Liver (tissue), 9 donors: ENCODE data around the gene BCL3. TPM values are rescaled to one million over a fixed set of nuclear protein-coding genes. Genes with fewer than 3 reads are reported as not detected.

ENCODE experiments used
- DNase-seq: peaks from one replicate; pipeline ENCODE4 v3.0.0-alpha.2; 2017; ENCODE audit warnings: low spot score
- H3K27ac ChIP-seq, 2 donors: one replicate each; pipeline ENCODE4 v1.7.0; 2013; ENCODE audit warnings: inconsistent platforms in 2 of 2, low read length in 2 of 2, control low read depth in 1 of 2, low read depth in 1 of 2, mild to moderate bottlenecking in 1 of 2
- H3K27me3 ChIP-seq, 4 donors: one replicate each; pipeline versions ENCODE4 v1.6.1 to v1.7.0; 2013; ENCODE audit warnings: low read length in 3 of 4, inconsistent platforms in 1 of 4, mild to moderate bottlenecking in 1 of 4, moderate library complexity in 1 of 4; ENCODE audit not compliant: control insufficient read depth in 4 of 4, insufficient read depth in 4 of 4
- H3K36me3 ChIP-seq, 4 donors: one replicate each; pipeline versions ENCODE4 v1.6.1 to v1.7.0; 2013; ENCODE audit warnings: low read length in 3 of 4, mild to moderate bottlenecking in 3 of 4, low read depth in 1 of 4, moderate library complexity in 1 of 4; ENCODE audit not compliant: control insufficient read depth in 4 of 4, insufficient read depth in 3 of 4
- H3K4me1 ChIP-seq, 4 donors: one replicate each; pipeline versions ENCODE4 v1.6.1 to v1.7.0; 2013; ENCODE audit warnings: low read length in 3 of 4, mild to moderate bottlenecking in 3 of 4, moderate library complexity in 1 of 4; ENCODE audit not compliant: control insufficient read depth in 4 of 4, insufficient read depth in 4 of 4
- H3K4me3 ChIP-seq, 3 donors: one replicate each; pipeline versions ENCODE4 v1.6.1 to v1.7.0; 2013; ENCODE audit warnings: low read length in 3 of 3, control low read depth in 1 of 3, low read depth in 1 of 3, mild to moderate bottlenecking in 1 of 3
- H3K9ac ChIP-seq, 2 donors: one replicate each; pipeline ENCODE4 v1.7.0; 2013; ENCODE audit warnings: low read length in 2 of 2, mild to moderate bottlenecking in 2 of 2, moderate library complexity in 2 of 2, control low read depth in 1 of 2, low read depth in 1 of 2
- H3K9me3 ChIP-seq, 4 donors: one replicate each; pipeline versions ENCODE4 v1.6.1 to v1.7.0; 2013; ENCODE audit warnings: low read length in 3 of 4; ENCODE audit not compliant: control insufficient read depth in 4 of 4
- ATF3 ChIP-seq: IDR thresholded peaks from 2 replicates; pipeline ENCODE4 v1.6.1; 2016; ENCODE audit warnings: antibody characterized with exemption
- EGR1 ChIP-seq, 2 donors: IDR thresholded peaks; 2 replicates each; pipeline ENCODE4 v1.6.1; 2016 to 2018; ENCODE audit warnings: antibody characterized with exemption in 2 of 2, low read depth in 2 of 2
- FOXA1 ChIP-seq: IDR thresholded peaks from 2 replicates; pipeline ENCODE4 v1.6.1; 2016; ENCODE audit warnings: antibody characterized with exemption
- FOXA2 ChIP-seq: IDR thresholded peaks from 2 replicates; pipeline ENCODE4 v1.6.1; 2016; ENCODE audit warnings: antibody characterized with exemption
- GABPA ChIP-seq, 2 donors: IDR thresholded peaks in 1 of 2; conservative IDR thresholded peaks in 1 of 2; 2 replicates each; pipeline ENCODE4 v1.6.1; 2016; ENCODE audit warnings: antibody characterized with exemption in 2 of 2, mild to moderate bottlenecking in 1 of 2, moderate library complexity in 1 of 2
- HNF4A ChIP-seq, 2 donors: conservative IDR thresholded peaks; 2 replicates each; pipeline ENCODE4 v1.6.1; 2016; ENCODE audit warnings: antibody characterized with exemption in 2 of 2, mild to moderate bottlenecking in 2 of 2
- HNF4G ChIP-seq: IDR thresholded peaks from 2 replicates; pipeline ENCODE4 v1.6.1; 2016; ENCODE audit warnings: antibody characterized with exemption
- JUND ChIP-seq, 2 donors: IDR thresholded peaks; 2 replicates each; pipeline ENCODE4 v1.6.1; 2016; ENCODE audit warnings: antibody characterized with exemption in 2 of 2
- NR2F2 ChIP-seq: IDR thresholded peaks from 2 replicates; pipeline ENCODE4 v1.6.1; 2016; ENCODE audit warnings: antibody characterized with exemption
- RAD21 ChIP-seq, 2 donors: IDR thresholded peaks; 2 replicates each; pipeline ENCODE4 v1.6.1; 2016; ENCODE audit warnings: antibody characterized with exemption in 2 of 2, mild to moderate bottlenecking in 2 of 2
- RXRA ChIP-seq, 2 donors: IDR thresholded peaks; 2 replicates each; pipeline ENCODE4 v1.6.1; 2017 to 2018; ENCODE audit warnings: antibody characterized with exemption in 2 of 2, mild to moderate bottlenecking in 1 of 2
- SP1 ChIP-seq: IDR thresholded peaks from 2 replicates; pipeline ENCODE4 v1.6.1; 2018; ENCODE audit warnings: antibody characterized with exemption, mild to moderate bottlenecking
- TAF1 ChIP-seq: conservative IDR thresholded peaks from 2 replicates; pipeline ENCODE4 v1.6.1; 2016; ENCODE audit warnings: antibody characterized with exemption, mild to moderate bottlenecking
- YY1 ChIP-seq: IDR thresholded peaks from 2 replicates; pipeline ENCODE4 v1.6.1; 2016; ENCODE audit warnings: antibody characterized with exemption, mild to moderate bottlenecking
- ZBTB33 ChIP-seq: IDR thresholded peaks from 2 replicates; pipeline ENCODE4 v1.6.1; 2016; ENCODE audit warnings: antibody characterized with exemption
- WGBS: extraction: QIAGEN DNeasy Blood & Tissue Kit; methylation state at CpG from one replicate; pipeline ENCODE4 v1.1.7; 2013; 5-methylcytosine and 5-hydroxymethylcytosine counted together
- polyA plus RNA-seq, 2 donors: library from polyadenylated mRNA; stranded (reverse) in 1 of 2; unstranded in 1 of 2; fragments of 200-250 nt in 1 of 2; fragments of >200 nt in 1 of 2; fragmentation: Nextera tagmentation in 1 of 2; extraction: Ambion mirVana in 1 of 2; gene quantifications; one replicate each; pipeline versions ENCODE4 v1.2.1 to v1.2.3, GENCODE V29; 2013 to 2015
- total RNA-seq, 2 donors: library from RNA; depleted of rRNA; stranded (reverse); fragments of >200 nt; gene quantifications; one replicate each; pipeline ENCODE4 v1.2.3, GENCODE V29; 2014
- TF ChIP-seq, protein P1 (sequence below): fragments of 150-350 bp; IDR thresholded peaks from 2 replicates; pipeline ENCODE4 v1.5.1; 2017; ENCODE audit warnings: improper control_type of control experiment, low read depth, low read length; ENCODE audit not compliant: missing input control
- TF ChIP-seq, protein P2 (sequence below): IDR thresholded peaks from 2 replicates; pipeline ENCODE4 v1.6.1; 2016; ENCODE audit warnings: antibody characterized with exemption, mild to moderate bottlenecking
- donor health status: healthy.
- donor health status: healthy.
- donor health status: healthy.
- donor health status: healthy.
- donor health status: healthy.

The BCL3 gene
- total and polyA plus RNA-seq, 4 donors = 4.5 to 63.6 (median 19.7) TPM

GRCh38 chr19:44744871-44745332 lies 3.6 kb upstream of the BCL3 start:
- no peak overlapping the region for H3K9ac ChIP-seq
- peaks cover 21 to 62% (median 46%) of the 10 kb centered on the region in 4 donors for H3K4me1 ChIP-seq
- no peak for DNase-seq
- TF ChIP-seq HNF4A (conservative IDR thresholded peaks at IDR 0.05) (peak; percentile 4 to 38), JUND (IDR thresholded peaks at IDR 0.05) (no peak), ATF3 (no peak), RXRA (IDR thresholded peaks at IDR 0.05) (peak in 1 of 2 donors; percentile 5), HNF4G (peak; percentile 27), TAF1 (no peak), YY1 (no peak), SP1 (no peak), GABPA (IDR thresholded peaks at IDR 0.05 in 1 of 2, conservative IDR thresholded peaks at IDR 0.05 in 1 of 2) (no peak), FOXA1 (no peak), RAD21 (IDR thresholded peaks at IDR 0.05) (no peak), FOXA2 (no peak), EGR1 (IDR thresholded peaks at IDR 0.05; ENCODE audit: low read depth in 2 of 2) (no peak)
- TF ChIP-seq, protein P1, sequence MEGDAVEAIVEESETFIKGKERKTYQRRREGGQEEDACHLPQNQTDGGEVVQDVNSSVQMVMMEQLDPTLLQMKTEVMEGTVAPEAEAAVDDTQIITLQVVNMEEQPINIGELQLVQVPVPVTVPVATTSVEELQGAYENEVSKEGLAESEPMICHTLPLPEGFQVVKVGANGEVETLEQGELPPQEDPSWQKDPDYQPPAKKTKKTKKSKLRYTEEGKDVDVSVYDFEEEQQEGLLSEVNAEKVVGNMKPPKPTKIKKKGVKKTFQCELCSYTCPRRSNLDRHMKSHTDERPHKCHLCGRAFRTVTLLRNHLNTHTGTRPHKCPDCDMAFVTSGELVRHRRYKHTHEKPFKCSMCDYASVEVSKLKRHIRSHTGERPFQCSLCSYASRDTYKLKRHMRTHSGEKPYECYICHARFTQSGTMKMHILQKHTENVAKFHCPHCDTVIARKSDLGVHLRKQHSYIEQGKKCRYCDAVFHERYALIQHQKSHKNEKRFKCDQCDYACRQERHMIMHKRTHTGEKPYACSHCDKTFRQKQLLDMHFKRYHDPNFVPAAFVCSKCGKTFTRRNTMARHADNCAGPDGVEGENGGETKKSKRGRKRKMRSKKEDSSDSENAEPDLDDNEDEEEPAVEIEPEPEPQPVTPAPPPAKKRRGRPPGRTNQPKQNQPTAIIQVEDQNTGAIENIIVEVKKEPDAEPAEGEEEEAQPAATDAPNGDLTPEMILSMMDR = no peak
- TF ChIP-seq, protein P2, sequence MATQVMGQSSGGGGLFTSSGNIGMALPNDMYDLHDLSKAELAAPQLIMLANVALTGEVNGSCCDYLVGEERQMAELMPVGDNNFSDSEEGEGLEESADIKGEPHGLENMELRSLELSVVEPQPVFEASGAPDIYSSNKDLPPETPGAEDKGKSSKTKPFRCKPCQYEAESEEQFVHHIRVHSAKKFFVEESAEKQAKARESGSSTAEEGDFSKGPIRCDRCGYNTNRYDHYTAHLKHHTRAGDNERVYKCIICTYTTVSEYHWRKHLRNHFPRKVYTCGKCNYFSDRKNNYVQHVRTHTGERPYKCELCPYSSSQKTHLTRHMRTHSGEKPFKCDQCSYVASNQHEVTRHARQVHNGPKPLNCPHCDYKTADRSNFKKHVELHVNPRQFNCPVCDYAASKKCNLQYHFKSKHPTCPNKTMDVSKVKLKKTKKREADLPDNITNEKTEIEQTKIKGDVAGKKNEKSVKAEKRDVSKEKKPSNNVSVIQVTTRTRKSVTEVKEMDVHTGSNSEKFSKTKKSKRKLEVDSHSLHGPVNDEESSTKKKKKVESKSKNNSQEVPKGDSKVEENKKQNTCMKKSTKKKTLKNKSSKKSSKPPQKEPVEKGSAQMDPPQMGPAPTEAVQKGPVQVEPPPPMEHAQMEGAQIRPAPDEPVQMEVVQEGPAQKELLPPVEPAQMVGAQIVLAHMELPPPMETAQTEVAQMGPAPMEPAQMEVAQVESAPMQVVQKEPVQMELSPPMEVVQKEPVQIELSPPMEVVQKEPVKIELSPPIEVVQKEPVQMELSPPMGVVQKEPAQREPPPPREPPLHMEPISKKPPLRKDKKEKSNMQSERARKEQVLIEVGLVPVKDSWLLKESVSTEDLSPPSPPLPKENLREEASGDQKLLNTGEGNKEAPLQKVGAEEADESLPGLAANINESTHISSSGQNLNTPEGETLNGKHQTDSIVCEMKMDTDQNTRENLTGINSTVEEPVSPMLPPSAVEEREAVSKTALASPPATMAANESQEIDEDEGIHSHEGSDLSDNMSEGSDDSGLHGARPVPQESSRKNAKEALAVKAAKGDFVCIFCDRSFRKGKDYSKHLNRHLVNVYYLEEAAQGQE = no peak
- peak overlapping the region; percentile 52 to 94 for H3K27ac ChIP-seq
- H3K9me3 ChIP-seq = no peaks in the 10 kb centered on the region
- peaks cover 0 to 4% (median 0%) of the 10 kb centered on the region in 4 donors for H3K36me3 ChIP-seq
- 62% methylated on average over 3 of the region's 3 CpGs for WGBS
- no peaks in the 10 kb centered on the region for H3K27me3 ChIP-seq
- H3K4me3 ChIP-seq = no peak overlapping the region

DNA sequence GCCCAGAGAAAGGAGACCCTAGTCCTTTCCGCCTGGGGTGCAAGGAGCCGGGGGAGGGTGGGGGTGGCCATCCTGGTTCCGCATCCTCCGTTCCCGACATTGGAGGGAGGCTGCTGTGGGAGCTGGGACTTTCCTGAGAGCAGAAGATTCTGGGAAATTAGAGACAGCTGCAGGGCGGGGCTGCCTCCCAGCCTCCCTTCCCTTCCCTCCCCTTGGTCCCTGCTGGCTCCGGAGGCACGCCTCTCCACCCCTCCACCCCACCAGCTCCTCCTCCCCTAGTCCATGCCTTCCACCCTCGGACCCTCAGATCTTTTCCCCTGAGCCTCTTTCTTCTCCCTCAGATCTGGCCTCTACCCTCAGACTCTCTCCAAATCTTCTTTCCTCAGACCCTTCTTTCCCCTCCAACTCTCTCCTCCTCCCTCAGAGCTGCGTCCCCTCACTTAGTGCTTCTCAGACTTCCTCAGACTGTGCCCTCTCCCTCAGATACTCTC lies 3.1 kb upstream of the BCL3 start:
- peak overlapping the region; percentile 52 to 94 for H3K27ac ChIP-seq
- no peaks in the 10 kb centered on the region for H3K9me3 ChIP-seq
- peaks cover 21 to 60% (median 44%) of the 10 kb centered on the region in 4 donors for H3K4me1 ChIP-seq
- H3K4me3 ChIP-seq = no peak overlapping the region
- DNase-seq = no peak
- no peak overlapping the region for H3K9ac ChIP-seq
- H3K27me3 ChIP-seq = no peaks in the 10 kb centered on the region
- 51% methylated on average over 10 of the region's 10 CpGs for WGBS
- H3K36me3 ChIP-seq = peaks cover 0 to 6% (median 0%) of the 10 kb centered on the region in 4 donors
- no peak for TF ChIP-seq YY1
- no peak for TF ChIP-seq RAD21 (IDR thresholded peaks at IDR 0.05)
- no peak for TF ChIP-seq ZBTB33
- TF ChIP-seq ATF3 = no peak
- no peak for TF ChIP-seq HNF4G
- no peak for TF ChIP-seq NR2F2
- TF ChIP-seq, protein P1 = no peak
- TF ChIP-seq, protein P2 = no peak
- no peak for TF ChIP-seq JUND (IDR thresholded peaks at IDR 0.05)
- TF ChIP-seq HNF4A (conservative IDR thresholded peaks at IDR 0.05) = no peak
- no peak for TF ChIP-seq RXRA (IDR thresholded peaks at IDR 0.05)
- TF ChIP-seq EGR1 (IDR thresholded peaks at IDR 0.05; ENCODE audit: low read depth in 2 of 2) = no peak
- TF ChIP-seq FOXA1 = no peak
- TF ChIP-seq TAF1 = no peak
